Subcutaneous adipose tissue (tissue), 4 donors: ENCODE results near the gene XRCC4. TPM values are rescaled to one million over a fixed set of nuclear protein-coding genes. Genes with fewer than 3 reads are reported as not detected.

ENCODE experiments used
- total RNA-seq, 4 donors: library from RNA; depleted of rRNA; stranded (reverse); fragments of >200 nt; gene quantifications; one replicate each; pipeline ENCODE4 v1.1.0, GENCODE V29; 2016
- TF ChIP-seq, protein P1 (sequence below): fragments of 450-650 bp; IDR thresholded peaks from one replicate; pipeline ENCODE4 v1.5.1; 2016; ENCODE audit warnings: low read depth, mild to moderate bottlenecking, control low read depth, antibody characterized with exemption, moderate library complexity

Gene XRCC4
- total RNA-seq, 4 donors from 2014 or later, result 6.6 to 18.1 (median 13.5) TPM

DNA sequence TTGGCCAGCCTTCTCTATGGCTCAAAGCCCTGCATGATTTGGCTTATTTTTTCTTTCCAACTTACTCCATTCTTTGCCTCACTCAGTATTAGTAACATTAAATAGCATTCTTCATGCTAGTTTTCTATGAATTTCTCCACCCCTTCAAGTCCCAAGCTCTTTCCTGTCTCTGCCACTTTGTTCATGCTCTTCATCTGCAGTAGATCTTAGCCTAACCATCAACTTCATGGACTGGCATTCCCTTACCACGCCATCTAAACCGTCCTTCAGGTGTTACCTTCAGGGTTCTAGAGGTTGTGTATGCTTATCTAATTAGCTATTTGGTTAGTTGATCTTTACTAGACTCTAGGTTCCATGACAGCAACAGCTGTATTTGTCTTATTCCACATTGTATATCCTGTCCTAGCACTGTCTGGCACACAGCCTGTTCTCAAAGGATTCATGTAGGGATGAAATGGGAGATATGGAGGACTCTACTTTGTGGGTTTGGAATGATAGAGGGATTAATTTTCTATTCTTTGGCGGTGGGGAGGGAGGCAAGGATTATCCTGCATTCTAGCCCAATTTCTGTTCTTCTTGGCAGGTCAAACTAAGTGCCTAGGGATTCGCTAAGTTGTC lies 26.5 kb upstream of the XRCC4 start:
- TF ChIP-seq, protein P1, sequence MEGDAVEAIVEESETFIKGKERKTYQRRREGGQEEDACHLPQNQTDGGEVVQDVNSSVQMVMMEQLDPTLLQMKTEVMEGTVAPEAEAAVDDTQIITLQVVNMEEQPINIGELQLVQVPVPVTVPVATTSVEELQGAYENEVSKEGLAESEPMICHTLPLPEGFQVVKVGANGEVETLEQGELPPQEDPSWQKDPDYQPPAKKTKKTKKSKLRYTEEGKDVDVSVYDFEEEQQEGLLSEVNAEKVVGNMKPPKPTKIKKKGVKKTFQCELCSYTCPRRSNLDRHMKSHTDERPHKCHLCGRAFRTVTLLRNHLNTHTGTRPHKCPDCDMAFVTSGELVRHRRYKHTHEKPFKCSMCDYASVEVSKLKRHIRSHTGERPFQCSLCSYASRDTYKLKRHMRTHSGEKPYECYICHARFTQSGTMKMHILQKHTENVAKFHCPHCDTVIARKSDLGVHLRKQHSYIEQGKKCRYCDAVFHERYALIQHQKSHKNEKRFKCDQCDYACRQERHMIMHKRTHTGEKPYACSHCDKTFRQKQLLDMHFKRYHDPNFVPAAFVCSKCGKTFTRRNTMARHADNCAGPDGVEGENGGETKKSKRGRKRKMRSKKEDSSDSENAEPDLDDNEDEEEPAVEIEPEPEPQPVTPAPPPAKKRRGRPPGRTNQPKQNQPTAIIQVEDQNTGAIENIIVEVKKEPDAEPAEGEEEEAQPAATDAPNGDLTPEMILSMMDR, result no peak

DNA sequence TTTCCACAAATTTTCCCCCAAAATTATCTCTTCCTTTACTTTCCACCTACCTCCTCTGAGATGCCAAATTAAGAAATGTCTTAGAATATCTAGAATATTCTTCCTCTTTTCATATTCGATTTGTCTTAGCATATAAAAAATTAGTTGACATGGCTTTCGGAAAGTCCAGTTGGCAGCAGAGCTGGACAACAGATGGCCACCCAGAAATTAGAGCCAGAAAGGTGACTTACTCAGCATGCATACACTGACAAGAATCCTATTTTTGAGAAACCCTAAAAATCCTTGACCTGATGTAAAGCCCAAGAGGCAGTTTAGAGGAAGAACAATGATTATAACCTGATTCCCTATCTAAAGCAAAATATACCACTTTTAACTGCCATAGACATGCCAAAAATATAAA lies 22.2 kb upstream of the XRCC4 start:
- TF ChIP-seq, protein P1, result no peak

DNA sequence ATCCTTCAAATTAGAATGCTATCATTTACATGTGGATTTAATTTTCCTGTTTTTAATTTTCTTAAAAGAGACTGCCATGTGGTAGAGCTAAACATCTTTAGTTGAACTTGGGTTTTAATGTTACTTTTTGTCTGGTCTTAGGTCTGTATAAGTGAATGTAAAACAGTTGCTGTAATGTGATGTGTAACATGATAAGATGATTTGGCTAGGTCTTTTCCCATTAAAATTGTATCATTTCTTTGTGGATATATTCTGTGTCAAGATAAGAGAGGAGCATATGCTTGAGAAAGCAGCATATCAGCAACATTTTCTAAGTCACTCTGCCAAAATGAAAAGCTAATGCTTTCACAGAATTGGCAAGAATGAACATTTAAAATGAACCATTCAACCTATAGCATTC lies 18.6 kb upstream of the XRCC4 start:
- TF ChIP-seq, protein P1, result no peak

DNA sequence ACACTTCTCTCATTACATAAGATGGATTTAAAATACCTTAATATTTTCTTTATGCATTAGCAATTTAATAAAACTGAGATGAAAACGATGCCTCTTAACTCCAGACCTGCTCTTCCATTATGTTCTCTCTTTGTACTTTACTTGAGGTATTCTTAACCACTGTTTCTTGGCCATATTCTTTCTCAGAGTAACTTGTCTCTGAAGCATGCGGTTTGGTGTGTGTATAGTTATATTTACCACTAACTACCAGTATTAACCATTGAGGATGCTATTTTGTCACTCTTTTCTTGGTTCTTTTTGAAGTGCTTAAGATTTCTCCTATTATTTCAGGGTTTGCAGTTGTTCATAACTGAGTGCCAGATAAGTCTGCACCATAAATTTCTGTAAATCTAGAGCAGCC lies 18.0 kb upstream of the XRCC4 start:
- TF ChIP-seq, protein P1, result no peak

DNA sequence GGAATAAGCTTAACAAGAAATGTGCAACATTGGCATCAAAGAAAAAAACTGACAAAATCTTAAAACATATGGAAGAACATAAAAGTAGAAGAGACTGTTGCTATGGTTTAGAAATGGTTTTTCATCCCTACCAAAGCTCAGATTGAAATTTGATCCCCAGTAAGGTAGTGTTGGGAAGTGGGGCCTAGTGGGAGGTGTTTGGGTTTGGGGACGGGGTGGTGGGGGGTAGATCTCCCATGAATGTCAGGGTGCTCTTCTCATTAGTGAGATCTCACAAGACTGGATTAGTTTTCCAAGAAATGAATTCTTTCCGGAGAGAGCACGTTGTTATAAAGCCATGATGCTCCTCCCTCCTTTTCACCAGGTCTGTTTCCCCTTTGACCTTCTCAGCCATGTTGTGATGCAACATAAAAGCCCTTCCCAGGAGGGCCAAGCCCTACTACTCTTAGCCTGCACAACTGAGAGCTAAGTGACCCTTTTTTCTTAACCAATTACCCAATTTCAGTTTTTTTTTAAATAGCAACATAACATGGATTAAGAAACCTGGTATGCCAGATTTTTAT lies 10.7 kb upstream of the XRCC4 start:
- TF ChIP-seq, protein P1, result no peak

DNA sequence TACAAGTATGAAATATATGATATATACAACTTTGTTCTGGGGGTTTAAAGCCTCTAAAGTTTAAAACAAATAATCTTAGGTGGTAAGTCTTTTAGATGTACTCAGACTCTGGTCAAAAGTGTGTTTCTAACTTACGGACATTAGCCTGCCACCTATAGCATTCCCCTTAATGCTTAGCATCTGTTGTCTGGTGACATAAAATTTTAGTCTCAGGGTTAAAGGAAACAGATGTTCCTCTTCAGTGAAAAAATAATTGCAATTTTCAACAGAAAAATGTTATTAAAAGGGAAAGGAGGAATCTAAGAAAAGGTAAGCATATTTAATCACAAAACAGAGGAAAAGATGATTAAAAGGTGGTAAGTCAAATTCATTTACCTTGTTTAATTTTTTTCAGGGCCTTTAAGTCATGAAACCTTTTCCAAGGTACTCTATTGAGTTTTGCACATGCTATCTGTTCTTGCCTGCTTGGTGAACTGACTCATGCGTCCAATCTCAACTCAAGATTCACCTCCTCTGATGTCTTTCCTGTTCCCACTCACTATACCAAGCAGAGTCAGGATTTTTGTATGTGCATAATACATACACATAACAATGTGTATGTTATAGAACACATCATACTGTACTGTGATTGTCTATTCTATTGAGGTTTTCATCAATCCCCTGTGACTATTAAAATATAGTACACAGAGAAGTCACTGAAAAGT lies 8.1 kb upstream of the XRCC4 start:
- TF ChIP-seq, protein P1, result no peak

DNA sequence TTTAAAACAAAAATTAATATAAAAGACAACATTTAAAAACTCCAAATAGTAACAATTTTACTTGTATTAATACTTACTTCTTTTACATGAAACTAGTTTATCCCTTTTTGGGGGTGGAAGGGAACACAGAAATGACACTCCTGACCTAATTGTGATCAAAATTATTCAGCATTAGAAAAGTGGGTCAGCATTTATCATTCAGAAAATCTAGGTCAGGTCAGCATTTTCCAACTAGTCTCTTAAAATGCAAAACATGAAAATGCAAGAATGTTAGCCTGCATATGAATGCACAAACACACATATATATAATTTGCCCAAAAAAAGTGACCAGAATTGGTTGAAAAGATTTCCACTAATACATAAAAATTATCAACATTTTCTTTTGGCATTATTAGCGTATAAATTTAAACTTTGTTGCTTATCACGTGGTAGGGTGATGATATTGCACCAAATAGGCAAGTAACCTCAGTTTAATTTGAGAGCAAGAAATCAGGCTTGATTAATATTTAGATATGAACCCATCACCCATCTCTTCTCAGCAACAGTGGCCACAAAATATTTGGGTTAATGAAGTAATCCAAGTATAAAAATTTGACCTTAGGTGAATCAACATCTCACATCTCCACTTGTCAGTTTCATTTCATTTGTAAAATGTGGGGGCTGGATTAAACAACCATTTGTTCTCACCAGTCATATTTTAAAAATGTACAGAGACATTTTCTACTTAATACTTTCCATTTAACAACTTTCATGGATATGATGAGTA lies 5.9 kb upstream of the XRCC4 start:
- TF ChIP-seq, protein P1, result no peak
